ENCODE results near the gene KCNE1.
A peak's percentile ranks its signal among the peaks of the same experiment; 100 is the strongest.
"Not testable (repeated sequence)": the region's sequence is repeated elsewhere in the genome, so short reads cannot be mapped to it uniquely, and the experiment has no call there.

Gene KCNE1

DNA sequence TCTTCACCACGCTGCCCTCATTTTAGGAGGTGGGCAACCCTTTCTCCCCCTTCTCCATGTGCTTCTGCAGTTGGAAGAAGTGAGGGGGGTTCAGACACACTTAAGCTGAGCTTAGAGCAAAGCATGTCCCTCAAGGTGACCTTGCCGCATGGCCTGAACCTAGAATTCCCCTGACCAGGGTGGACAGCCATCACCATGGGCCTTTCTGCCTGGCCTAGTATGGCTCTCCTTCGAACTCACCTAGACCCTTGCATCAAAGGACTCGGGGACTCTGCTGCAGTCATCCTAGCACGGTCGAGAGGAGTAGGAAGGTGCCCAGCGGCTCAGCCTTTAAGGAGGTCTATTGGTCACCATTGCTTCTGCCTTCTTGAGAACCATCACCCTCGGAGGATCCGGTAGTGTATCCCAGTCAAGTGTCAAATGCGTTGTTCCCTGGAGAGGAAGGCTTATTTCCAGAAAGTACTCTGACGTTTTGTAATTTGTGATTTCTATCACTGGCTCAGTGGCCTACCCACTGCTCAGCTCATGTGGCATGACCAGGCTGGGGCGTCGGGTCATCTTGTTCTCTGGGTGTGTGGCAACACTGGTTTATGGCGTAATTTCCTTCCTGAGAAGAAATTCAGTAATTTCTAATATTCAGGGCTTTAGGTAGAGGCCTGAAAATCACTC, at the start of gene KCNE1:
KCNE1 (minus strand) TSS at position 424 of the 669 bp plus-strand sequence. CDS start 62,576 bp downstream, outside the sequence.
- no peak for DNase-seq (ENCODE audit: low read depth in 2 of 2)

- DNase-seq (ENCODE audit: low read depth in 2 of 2): no peak
Observed at GRCh38 chr21:34561806-34562205, 49.8 kb upstream of the KCNE1 start.

- no peak for DNase-seq (ENCODE audit: low read depth in 2 of 2)
Observed at GRCh38 chr21:34560609-34561008, 48.6 kb upstream of the KCNE1 start.

DNA sequence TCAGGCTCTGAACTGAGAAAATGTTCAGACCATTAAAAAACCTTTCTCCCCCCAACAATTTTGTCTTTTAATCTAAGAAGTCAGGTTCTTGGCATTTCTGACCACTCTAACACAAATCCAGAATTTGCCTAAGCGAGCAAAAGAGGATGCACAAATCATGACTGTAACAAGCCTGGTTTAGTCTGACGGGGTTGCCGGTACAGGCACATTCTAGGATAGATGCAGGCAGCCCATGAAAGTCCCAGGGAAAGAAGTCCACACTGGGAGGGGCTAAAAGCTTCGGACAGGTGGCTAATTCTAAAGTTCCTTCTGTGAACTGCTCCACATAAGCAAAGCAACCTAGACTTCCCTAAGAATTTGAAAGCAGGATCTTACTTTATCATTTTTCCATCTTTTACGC, 48.0 kb upstream of the KCNE1 start:
- no peak for DNase-seq (ENCODE audit: low read depth in 2 of 2)

DNA sequence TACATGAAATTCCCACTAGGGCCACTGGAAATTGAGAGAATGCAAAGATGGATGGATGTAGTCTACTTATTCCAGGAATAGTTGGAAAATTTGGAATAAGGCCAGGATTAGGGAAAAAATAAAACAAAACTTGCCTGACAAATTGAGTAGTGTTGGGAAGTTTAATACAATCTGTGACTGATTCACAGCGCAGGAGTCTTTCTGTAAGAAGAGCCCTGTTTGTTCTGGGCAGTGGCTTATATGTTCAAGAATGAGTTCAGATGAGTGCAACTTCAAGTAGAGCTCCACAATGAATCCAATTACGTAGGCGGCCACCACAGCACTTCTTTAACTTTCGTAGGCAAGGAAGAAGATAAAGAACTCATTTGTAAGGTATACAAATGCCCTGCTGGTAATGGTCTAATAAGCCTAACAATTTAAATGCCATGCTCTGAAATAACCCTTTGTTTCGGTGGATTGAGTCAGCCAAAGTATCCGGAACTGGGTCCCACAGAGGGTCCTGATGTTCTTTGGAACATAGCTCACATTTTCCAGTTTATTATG, 47.1 kb upstream of the KCNE1 start:
- DNase-seq (ENCODE audit: low read depth in 2 of 2): no peak

DNA sequence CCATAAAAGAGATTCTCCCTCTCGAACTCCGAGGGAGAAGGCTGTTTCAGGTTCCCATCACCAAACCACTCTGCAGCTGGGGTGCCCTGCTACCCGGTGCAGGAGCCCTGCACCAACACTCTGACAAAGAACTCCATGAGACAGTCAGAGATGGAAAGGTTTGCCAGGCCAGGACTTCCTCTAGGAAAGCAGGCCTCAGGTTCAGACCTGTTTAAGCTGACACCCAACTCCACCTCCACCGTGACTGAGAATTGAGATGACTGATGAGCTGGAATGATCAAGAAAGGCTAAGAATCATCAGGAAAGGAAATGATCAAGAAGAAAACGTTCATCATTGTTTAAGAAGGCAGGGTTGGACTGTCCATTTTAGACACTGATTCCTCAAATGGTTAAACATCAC, 46.2 kb upstream of the KCNE1 start:
- DNase-seq (ENCODE audit: low read depth in 2 of 2): no peak

DNA sequence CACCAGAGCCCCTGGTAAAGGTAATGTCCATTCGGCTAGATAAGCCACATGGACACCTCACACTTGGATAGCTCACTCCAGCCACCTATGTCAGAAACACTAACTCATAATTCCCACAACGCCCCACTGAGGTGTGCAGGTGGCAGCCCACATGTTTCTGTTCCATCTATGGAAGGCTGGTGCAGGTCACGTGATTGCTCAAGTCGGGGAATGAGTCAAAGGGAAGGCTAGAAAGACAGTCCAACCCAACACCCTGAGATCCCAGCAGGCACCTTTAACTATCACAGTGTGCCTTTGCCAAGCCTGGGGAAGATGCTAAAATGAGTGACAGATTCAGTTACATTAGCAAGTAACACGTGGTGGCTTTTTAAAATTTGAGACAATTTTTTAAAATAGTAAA, 45.3 kb upstream of the KCNE1 start:
- no peak for DNase-seq (ENCODE audit: low read depth in 2 of 2)

GRCh38 chr21:34554670-34555069, 42.7 kb upstream of the KCNE1 start:
- DNase-seq (ENCODE audit: low read depth in 2 of 2): not testable (repeated sequence)

GRCh38 chr21:34554227-34554626, 42.2 kb upstream of the KCNE1 start:
- no peak for DNase-seq (ENCODE audit: low read depth in 2 of 2)

DNA sequence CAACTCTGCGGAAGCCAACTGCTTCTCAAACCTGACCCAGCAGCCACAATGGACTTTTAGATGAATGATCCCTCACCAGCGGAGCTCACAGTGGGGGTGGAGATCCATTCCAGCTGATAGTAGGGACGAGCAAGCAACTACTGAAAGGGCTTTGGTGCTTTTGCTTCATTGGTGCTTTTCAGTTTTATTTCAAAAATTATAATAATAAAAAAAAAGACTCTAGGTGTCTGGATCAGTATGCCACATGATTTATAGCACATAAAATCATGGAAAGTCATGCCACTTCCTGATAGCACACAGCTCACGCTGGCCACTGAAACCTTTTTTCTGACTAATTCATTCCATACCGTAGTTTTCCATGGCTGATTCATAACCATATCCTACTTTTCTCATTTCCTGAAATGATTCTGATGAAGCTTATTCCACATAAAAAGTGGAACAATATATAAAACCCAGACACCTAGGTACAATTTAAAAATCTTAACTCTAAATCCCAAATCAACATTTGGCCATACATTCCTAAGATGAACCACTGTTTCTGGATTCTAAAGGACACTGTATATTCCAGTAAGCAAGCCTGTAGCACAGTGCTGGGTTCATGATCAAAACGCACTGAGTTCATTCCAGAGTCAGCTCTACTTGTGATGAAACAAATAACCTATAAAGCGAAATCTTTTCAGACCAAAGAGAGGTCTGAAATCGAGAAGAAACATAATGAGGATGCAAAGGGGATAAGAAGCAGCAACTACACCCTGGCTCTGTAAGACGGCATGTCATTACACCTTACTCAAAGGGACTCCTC, 41.3 kb upstream of the KCNE1 start:
- no peak for DNase-seq (ENCODE audit: low read depth in 2 of 2)

DNA sequence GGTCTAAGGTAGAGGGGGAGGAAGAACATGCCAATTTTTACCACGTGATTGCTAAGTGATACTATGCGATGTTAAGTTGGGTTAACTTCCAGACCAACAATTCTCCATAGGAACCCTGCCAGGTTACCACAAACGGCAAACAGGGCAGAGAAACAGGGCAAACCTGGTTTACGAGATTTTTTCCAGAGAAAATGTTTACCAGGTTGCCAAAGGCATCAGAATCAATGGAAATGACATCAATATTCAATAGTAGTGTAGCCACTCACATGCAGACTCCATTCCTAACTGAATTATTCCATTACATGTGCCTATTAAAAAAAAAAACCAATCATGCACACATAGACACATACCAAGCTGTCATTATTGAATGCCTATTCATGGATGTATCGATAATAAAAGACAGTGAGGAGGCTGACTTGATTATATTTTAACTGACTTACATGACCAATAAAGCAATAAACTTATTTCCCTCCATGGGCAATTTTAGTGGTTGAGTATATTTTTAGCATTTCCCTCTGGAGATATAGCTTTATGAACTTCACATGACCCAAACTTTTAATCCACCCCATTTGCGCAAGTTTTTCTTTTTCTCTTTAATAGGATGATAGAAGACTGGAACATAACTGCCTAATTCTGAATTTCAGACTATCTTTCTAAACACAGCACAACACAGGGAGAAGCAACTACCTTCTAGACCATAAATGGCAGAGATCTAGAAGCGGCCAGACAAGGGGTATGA, 40.5 kb upstream of the KCNE1 start:
- no peak for DNase-seq (ENCODE audit: low read depth in 2 of 2)

- DNase-seq (ENCODE audit: low read depth in 2 of 2): no peak
Observed at GRCh38 chr21:34550182-34550799, 38.3 kb upstream of the KCNE1 start.

- no peak for DNase-seq (ENCODE audit: low read depth in 2 of 2)
Observed at GRCh38 chr21:34548781-34549376, 36.9 kb upstream of the KCNE1 start.

GRCh38 chr21:34546542-34546941, 34.5 kb upstream of the KCNE1 start:
- no peak for DNase-seq (ENCODE audit: low read depth in 2 of 2)

- no peak for DNase-seq (ENCODE audit: low read depth in 2 of 2)
Observed at GRCh38 chr21:34545079-34545884, 33.3 kb upstream of the KCNE1 start.

DNA sequence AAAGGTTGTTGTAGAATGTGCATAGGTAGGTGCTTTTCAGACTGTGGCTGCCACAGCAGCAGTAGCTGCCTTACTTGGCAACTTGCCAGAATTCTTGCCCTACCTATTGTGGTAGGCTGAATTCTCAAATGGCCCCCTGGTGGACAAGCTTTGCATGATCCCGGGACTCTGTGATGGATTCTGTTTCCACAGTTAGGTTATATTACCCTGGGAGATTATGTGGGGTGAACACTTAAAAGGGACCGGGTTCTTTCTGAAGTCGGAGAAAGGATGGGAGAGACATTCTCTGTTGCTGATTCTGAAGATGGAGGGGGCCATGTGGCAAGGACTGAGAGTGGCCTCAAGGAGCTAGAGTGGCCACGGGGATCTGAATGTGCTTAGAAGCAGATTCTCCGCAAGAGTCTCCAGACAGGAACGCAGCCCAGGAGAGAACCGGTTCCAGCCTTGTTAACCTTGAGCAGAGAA, 32.1 kb upstream of the KCNE1 start:
- DNase-seq (ENCODE audit: low read depth in 2 of 2): peak in 1 of 2 donors; percentile 5

- no peak for DNase-seq (ENCODE audit: low read depth in 2 of 2)
Observed at GRCh38 chr21:34543017-34543416, 31.0 kb upstream of the KCNE1 start.

DNA sequence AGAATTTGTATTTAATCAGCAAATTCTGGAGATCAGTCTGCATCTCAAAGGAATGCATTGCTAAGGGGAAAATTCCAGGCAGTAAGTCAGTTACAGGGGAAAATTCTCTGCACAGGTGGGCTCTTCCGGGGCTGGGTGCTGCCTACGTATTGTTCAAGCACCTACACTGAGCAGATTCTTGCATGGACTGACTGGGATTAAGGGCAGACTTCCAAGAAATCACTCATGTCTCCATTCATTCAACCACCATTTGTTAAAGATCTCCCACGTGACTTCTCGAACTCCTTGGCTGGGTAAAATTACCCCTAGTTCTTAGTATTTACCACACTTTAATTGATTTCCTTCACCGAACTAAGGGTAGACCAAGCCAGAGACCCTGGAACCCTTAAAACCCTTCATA, 28.2 kb upstream of the KCNE1 start:
- no peak for DNase-seq (ENCODE audit: low read depth in 2 of 2)

DNA sequence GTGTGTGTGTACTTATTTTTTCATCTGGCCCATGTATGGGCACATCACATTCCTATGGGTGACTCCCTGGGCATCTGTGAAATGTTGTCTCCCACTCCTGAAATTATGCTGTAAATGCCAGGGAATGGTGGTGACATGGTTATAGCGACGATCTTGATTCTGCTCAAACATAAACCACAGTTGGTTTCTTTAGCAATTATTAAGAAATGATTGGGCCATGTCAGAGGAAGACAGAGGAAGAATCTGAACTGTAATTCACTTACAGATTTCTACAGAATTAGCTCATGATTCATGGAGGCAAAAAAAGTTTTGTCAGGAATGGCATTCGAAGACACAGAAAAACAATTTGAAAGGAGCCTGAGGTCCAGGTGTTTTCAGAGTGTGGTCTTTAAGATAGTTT, 25.8 kb upstream of the KCNE1 start:
- DNase-seq (ENCODE audit: low read depth in 2 of 2): no peak

DNA sequence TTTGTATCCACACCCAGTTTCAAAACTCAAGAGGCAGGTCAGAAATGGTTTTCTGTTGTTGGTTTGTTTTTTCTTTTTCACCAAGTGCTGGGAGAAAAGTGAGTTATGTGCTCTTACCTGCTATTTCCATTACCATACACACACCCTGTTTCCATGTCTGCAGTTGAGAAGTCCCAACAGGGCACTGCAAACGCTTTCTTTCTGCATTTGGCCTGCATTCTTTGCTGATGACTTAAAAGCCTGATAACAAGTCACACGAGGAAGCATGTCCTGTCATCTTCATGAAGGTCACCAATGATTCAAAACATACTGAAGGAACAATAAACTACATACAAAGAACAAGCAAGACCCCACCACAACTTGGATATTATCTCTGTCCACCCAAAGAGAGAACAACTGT, 24.8 kb upstream of the KCNE1 start:
- no peak for DNase-seq (ENCODE audit: low read depth in 2 of 2)

DNA sequence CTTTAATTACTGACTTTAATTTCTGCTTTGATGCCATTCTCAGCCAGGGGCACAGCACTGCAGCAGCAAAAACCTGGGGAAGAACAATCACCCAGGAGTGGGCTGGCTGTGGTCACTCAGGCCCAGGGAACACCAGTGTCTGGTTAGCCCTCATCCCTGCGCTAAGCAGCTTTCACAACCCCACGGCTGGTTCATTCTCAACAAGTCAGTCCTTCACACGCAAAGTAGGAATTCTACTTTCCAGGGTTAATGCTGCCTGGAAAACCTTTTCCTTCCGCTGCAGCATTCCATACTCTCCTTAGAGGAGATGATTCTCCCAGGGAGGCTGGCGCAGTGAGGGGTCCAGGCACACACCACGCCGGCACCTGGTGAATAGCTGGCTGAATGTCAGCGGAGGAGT, 24.3 kb upstream of the KCNE1 start:
- DNase-seq (ENCODE audit: low read depth in 2 of 2): no peak

Measured in stimulated activated CD8-positive, alpha-beta memory T cell treated with anti-CD3 and anti-CD28 coated beads, Interleukin-7, amount 100 ng/mL, for 4 hours (primary cell).